GM18873 (cell line): ENCODE data around the gene CASQ1.
A peak's percentile ranks its signal among the peaks of the same experiment; 100 is the strongest.

Experiments
- ATAC-seq: cut with Tn5 transposase; IDR thresholded peaks from one replicate; pipeline ENCODE4 v1.9.1; 2021; ENCODE audit warnings: mild to moderate bottlenecking, moderate library complexity, moderate number of reproducible peaks; ENCODE audit not compliant: unreplicated experiment, low FRiP score

CASQ1 gene

DNA sequence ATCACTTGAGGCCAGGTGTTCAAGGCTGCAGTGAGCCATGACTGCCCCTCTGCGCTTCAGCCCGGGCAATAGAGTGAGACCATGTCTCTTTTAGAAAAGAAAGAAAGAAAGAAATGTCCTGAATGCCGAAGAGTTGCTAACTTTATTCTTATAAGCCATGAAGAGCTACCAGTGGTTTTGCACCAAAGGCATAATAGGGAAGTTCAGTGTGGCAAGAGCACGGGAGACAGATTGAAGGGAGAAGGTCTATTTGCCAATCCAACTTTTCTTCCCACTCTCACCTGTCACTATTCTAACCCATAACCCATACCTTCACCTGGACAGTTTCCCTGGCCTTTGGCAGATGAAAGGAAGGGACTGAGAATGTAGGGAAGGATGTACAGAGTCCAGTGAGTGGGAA, 10.4 kb downstream of the CASQ1 start:
- ATAC-seq, result no peak

DNA sequence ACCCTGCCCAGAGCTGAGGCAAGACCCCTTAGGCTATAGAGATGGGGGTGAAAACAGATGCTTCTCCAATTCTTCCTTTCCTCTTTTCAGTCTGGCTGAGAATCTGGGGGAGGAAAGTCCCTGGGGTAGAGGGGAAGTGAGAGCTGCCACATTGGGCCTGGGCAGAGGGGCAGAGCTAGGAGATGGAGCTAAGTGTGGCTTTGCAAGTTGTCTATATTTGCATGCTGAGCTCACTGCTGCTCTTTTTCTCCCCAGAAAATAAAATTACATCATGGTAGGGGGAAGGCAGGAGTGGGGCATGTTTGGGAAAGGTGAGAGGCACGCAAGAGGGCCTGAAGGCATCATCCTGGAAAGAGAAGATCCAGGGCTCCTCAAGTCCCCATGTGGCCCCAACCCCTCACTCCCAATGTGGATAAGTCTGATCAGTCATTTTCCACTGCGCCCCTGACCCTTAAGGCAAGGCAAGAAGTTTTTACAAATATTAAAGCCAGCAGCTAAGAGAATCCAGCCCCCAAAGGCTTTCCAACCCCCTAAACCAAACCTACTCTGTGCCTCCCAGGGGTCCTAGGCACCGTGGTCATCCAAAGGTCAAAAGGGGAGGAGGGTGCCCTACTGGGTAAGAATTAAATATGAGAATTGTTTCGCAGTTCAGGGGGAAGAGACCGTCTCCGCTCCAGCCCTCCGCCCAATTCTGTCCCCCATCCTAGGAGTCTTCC, 14.3 kb downstream of the CASQ1 start:
- peak; percentile 74 for ATAC-seq

DNA sequence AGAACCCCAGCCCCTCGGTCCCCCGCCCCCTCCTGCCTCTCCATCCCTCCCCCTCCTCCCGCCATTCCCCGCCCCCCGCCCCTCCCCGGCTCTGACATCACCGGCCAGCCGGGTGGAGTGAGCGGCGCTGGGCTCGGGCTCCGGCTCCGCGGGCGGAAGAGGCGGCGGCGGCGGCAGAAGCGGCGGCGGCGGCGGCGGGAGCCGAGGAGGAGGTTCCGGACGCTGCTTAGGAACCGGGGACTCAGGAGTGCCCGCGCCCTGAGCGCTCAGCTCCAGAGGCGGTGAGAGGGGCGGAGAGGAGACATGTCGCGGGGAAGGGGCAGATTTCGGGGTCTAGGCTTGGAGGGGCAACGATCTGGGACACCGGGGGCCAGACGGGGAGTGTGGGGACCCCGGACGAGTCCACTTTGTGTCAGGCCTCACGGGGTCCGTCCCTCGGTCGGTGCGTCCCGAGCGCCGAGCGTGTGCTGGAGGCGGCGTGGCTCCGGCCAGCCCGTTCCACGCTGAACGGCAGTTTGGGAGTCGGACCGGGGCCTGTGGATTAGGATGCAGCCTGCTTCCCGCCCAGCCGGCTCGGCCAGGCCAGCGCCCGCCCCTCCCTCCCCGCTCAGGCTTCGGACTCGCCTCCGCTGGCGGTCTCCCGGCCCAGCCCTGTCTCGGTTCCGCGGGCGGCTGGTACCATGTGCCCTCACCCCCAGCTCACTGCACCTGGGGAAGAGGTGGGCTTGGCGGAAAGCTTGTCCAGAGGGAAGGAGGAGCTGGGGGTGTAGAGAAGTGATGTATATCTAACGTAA, 15.1 kb downstream of the CASQ1 start, which contains the start of gene PEA15:
Gene PEA15 (plus strand): TSS at position 143 of the 794 bp plus-strand sequence. CDS start 6,161 bp downstream, outside the sequence.
- no peak for ATAC-seq

DNA sequence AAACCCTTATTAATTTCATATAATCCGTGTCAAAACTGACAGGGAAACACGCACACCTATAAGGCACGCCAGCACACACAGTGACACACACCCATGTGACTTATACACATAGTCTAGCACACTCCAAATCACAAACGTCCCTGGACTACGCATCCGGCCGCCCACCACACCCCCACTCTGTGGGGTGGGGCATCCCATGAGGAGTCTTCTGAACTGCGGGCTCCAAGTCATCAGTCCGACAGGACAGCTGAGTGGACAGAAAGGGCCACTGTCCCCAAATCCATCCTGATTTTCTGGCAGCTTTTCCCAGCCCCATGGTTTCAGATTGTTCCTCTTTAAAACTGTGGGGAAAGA, 15.6 kb downstream of the CASQ1 start:
- ATAC-seq, result no peak

DNA sequence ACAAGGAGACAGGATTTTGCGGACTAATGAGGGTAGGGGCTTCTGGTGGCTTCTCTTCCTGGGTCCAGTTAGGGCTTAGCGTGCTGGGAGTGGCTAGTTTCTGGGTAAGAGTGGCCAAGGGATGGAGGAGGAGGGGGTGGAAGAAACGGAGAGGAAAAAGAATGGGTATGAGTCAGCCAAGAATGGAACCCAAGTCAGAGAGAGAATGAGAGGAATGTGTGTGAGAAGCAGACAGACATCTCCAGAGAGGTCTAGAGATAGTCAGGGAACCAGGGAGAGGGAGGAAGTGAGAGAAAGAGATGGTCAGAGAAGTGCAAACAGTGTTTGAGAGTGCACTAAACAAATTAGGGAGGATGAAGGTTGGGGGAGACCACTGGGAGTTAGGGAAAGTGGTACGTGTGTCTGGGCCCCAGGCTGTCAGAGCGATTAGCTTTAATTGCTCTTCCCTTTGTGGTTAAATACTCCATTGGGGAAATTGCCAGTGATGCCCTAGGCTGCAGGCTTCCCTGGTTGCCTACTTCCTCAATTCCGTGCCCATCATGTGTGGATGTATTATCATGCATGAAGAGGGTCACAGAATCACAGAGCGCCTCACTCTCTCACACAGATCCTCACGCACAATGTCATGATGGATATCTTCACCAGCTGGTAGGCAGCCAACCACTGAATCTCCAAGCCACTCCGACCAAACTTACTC, 16.2 kb downstream of the CASQ1 start:
- ATAC-seq, result no peak

DNA sequence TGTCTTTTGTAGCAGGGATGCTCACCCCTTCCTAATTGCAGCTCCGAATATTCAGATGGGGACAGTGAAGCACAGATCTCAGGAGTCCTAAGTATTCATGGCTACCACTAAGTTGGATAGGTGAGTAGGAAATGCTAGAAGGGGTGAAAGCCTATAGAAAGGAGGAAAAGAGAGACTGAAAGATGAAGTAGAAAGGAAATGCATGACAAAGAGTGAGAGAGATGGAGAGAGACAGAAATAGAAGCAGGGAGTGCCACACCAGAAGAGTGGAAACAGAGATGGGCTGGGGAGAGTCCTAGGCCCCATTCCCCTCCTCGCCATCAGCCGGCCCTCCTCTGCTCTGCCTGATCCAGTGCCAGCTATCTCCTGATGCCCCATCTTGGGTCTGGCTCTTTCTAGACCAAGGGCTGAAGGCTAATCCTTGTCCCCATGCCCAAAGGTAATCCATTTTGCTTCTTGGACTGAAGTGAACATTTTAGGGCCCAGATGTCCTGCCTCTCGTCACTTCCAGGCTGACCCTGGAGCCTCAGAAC, 16.8 kb downstream of the CASQ1 start:
- no peak for ATAC-seq

DNA sequence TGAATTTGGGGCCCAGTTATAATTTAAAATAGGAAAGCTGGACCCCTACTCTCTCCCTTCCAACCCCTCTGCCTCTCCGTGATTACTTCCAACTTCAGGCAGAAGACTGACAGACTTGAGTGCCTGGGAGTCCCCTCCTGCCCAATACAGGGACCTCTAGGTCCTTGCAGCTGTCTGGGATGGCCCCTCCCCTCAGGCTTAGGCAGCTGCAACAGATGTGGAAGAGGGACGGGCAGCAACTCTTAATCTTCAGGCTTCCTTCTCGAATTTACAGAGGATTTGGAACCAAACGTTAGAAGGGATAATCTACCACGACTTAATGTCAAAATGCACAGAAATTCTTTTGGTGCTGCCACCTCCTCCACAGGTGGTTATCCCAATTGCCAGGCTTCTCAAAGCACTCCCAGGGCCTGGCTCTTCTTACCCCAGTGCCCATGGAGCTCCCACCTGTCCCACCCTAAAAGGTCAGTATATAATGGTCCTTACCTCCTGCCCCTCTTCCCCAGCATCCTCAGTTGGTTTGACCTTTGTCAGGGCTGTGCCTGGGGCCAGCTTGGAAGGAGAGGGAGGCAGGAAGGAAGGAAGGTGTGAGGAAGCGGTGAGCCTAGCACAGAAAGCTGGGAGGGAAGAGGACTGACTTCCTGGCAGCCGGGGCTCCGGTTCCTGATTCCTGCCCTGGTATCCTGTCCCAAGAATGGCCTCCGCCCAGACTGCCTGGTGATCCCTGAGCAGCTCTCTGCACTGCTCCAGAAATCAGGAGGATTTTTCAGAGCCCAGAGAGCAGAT, 17.6 kb downstream of the CASQ1 start:
- no peak for ATAC-seq

DNA sequence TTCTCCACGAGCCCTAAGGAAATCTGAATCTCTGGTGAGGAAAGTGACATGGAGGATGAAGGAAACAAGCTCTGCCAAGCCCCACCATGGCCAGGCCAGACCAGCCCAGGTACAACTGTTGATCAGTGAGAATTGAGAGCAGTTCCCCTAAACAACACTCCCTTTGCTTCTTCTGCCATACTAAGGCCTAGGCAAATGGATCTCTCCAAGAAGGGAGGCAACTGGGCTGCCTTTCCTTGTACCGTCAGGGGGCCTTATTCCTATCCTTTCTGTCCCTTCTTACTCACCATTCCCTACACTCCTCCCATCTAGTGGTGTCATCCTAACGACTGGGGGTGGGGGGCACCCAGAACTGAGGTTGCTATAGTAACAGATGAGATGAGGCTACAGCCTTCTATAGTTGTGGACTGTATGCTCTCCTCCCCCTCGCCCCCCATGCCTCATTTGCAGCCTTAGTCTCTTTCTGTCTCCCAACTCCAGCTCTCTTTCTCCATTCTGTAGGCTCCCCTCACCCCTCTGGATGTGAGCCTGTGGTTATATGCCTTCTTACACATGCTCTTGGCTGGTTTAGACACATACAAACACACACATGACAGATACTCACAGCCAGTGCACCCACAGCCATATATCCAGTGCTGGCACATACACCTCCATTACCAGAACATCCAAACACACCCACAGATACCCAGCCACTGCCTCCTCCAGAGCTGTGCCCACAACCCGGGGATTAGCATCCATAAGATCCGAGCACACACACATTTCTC, 18.4 kb downstream of the CASQ1 start:
- no peak for ATAC-seq

DNA sequence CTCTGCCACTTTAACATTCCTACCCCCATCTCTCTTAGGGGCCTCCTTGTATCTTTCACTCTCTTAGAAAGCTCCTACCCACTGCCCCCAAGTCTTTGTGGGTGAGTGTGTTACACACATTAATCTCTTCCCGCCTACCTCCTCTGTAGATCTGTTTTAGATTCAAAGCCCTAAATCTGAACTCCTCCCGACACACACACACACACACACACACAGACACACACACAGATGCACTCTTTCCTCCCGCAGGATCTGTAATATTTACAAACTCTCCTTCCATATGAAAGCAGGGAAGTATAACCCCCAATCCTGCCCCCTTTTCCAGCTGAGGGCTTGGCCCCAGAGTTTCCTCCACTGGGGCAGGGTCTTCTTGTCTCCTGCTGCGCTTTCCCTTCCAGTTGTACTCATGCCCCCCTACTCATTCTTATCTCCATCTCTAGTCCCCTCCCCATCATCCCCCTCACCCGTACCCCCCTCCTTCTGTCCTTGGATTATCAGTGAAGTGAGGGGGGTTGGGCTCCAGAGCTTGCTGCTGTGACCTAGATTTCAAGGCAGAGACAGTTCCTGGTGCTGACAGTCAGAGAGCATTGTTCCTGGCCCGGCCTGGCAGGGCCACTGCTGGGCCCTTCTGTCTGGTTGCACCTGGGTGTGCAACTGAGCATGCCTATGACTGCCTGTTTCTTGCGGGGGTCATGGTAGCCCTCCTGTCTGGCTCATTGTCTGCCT, 19.1 kb downstream of the CASQ1 start:
- ATAC-seq, result no peak

DNA sequence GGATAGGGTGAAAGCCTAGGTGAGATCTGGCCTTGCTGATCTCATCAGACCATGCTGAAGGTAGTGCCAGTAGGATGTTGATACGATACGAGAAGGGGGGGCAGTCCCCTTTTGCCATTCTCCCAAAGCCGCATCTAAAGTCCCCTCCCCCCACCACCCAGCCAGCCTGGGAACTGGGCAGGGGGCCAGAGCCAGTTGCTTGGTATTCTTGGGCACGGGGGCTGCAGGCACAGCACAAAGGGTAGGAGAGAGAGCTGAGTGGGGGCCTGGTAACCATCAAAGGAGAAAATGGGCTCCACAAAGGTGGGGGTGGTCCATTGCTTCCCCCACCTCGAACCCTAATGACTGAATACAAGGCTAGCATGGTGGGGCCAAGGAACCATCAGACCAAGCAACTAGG, 20.2 kb downstream of the CASQ1 start:
- ATAC-seq, result no peak

DNA sequence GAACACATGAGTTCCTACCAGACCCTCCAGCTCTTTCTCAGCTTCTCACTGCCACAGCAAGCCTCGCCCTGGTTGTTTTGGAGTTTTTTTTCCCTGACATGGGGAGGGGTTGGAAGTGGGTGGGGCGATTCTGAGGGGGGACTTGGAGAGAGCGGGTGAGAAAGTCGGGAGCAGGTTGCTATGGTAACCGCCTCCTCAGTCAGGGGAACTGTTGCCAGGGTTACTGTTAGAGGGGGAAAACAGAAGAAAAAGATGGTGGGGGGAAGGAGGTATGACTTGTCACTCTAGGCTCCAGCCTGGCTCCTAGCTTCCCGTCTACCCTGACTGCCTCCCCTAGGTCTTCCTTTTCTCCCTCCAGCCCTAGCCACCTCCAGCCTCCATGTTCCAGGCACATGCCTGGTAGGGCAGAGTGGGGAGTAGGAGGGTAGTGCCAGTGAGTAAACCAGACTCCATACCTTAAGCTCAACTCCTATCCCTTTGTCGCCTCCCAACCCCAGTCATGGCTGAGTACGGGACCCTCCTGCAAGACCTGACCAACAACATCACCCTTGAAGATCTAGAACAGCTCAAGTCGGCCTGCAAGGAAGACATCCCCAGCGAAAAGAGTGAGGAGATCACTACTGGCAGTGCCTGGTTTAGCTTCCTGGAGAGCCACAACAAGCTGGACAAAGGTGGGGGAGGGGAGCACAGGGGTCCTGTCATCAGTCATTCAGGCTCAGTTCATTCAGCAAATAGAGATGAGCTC, 20.8 kb downstream of the CASQ1 start:
- no peak for ATAC-seq

DNA sequence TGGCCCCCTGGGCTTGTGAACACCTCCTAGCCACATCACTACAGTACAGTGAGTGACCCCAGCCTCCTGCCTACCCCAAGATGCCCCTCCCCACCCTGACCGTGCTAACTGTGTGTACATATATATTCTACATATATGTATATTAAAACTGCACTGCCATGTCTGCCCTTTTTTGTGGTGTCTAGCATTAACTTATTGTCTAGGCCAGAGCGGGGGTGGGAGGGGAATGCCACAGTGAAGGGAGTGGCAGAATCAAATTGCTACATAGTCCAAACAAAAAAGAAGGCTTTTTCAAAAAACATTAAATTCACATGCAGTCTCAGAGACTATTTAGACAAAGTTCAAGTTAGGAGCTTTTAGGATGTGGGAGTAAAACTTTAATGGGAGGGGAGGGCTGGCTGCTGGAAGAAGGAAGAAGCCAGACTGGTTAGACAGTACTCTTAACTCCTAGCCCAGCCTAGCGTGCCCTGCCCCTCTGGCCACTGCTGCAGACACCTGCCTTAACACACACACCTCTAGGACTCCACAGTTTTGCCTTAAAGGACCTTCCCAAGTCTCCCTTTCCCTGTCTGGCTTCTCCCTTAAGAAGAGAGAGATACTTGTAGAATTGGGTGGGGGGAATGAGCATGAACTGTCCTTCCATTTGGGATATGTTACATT, 24.2 kb downstream of the CASQ1 start:
- no peak for ATAC-seq

DNA sequence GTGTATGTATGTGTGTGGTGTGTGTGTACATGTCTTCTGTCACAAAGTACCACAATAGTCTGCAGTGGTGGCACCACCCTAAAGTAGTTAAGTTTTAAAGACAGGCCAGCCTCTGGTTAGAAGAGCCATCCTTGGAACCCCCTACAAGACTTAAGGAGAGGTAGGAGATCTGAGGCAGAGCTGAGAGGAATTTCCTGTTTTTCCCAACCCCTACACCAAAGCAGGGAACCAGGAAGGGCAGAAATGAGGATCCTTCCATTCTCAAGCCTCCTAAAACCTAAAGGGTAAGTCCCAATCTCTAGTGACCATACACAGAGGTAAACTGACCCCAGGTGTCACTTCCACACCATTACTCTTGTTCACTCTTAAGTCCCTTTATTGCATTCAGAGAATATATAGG, 25.9 kb downstream of the CASQ1 start:
- ATAC-seq, result no peak

DNA sequence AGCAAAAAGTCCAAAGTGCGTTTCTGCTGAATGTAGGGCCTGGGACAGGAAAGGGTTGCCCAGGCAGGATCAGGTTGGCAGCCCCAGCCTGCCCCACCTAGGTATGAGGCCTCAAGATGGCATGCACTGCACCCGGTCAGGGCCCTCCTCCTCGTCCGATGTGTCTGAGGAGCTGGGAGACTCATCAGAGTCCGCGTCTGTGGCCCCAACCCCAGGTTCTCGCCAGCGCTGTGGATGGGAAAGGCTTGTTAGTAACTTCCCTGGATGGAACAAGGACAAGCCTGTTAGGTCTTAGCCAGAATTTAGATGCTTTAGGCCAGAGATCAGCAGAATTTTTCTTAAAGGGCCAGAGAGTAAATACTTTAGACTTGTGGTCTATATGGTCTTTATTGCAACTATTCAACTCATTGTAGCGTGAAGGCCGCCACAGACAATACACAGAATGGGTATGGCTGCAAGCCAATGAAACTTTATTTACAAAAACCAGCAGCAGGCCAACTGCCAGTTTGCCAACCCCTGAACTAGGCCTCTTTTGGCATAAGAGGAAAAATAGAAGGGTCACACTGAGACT, 27.2 kb downstream of the CASQ1 start:
- no peak for ATAC-seq

DNA sequence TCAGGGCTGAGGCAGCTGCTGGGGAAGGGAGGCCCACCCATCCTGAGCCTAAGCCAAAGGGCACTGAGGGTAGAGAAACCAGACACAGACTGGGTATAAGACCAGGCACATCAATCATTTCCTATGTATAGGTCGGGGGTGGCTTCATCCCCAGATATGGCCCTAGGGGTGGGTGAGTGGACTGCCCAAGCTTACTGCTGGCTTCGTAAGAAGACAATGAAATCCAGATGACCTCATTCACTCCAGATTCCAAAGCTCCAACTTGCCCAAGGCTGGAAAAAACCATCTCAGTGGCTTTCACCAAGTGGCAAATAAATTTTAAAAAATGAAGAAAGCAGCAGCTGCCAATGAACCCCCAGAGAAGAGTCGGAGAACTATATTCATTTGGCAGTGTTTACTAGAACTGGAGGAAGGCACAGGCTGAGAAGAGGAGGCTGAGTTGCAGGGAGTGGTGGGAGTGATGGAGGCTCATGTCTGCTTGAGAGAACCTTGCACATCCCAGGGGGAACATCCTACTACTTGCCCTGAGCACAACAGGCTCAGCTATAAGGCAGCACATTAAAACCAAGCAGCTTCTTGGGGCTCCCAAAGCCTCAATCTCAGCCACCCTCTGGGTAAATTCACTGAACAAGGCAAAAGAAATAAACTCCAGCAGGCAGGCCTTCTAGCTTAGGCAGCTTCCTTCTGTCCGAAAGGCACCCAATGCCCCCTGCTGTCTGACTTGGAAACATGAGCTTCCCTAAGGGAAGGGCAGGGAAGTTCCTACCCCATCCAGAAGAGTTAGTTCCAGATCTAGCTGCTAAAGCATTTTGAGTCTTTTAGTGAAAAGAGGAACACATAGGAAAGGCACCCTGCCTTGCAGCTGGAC, 28.9 kb downstream of the CASQ1 start:
- ATAC-seq, result no peak

DNA sequence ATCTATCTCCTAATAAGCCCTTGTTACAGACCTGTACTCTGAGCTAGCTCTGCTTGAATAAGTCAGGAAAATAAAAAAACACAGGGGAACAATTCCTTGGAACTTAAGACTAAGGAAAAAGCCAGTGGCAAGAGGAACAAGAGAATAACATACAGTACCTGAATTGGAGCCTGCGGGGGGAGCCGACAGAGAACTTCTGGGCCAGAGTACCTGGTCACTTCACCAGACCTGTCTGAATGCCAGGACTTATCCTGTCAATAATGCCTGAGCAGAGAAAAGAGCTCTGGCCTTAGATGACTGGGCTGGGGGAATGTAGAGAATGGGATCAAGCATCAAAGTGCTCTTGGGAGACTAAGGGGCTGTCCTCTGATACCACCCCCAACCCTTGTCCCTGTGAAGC, 29.9 kb downstream of the CASQ1 start:
- no peak for ATAC-seq

DNA sequence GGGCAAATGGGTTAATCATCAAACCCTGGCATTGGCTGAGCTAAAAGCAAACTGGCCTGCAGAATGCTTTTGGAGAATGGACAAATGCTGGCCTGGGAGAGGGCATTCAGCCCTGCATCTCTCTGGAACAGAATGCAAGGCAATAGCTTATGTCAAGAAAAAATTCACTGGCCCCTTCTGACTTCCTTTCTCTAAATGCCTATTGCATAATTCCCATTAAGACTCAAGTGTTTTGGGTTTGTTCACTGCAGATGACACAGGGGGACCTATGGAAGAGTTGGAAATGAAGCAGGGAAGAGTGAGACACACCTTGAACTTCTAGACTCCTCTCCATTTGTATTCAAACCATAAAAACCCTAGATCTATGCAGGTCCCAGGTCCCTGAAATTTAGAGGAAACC, 30.7 kb downstream of the CASQ1 start:
- ATAC-seq, result no peak
